Keratinocyte (primary cell): ENCODE results near the gene CEP68. TPM values are rescaled to one million over a fixed set of nuclear protein-coding genes. Genes with fewer than 3 reads are reported as not detected.

Source experiments
- DNase-seq: peaks from one replicate; pipeline ENCODE4 v3.0.0-alpha.2; 2011; ENCODE audit warnings: low read depth, missing footprints, low spot score
- FAIRE-seq: peaks from 2 replicates; lab custom pipeline; 2011; peaks lifted over from hg19 to GRCh38; lab: Jason Lieb, UNC
- H2AFZ ChIP-seq: 2 replicates; pipeline ENCODE4 v1.6.0; 2012; ENCODE audit warnings: low read length, control low read depth, inconsistent platforms; ENCODE audit not compliant: control insufficient read depth
- H3K27ac ChIP-seq: 2 replicates; pipeline ENCODE4 v1.5.1; 2011; ENCODE audit warnings: low read length; ENCODE audit not compliant: control insufficient read depth, insufficient read depth
- H3K27me3 ChIP-seq: 3 replicates; pipeline ENCODE4 v1.6.0; 2011; ENCODE audit warnings: low read length; ENCODE audit not compliant: control insufficient read depth, insufficient read depth; ENCODE audit errors: extremely low read depth
- H3K36me3 ChIP-seq, 2 experiments: 2 replicates in 1 of 2; 3 replicates in 1 of 2; pipeline ENCODE4 v1.5.1; 2011; ENCODE audit warnings: low read length in 2 of 2, mild to moderate bottlenecking in 1 of 2; ENCODE audit not compliant: control insufficient read depth in 2 of 2, insufficient read depth in 2 of 2; ENCODE audit errors: extremely low read depth in 1 of 2
- H3K4me1 ChIP-seq: 3 replicates; pipeline ENCODE4 v1.5.1; 2011; ENCODE audit warnings: low read length; ENCODE audit not compliant: control insufficient read depth, insufficient read depth; ENCODE audit errors: extremely low read depth
- H3K4me2 ChIP-seq: 3 replicates; pipeline ENCODE4 v1.6.0; 2011; ENCODE audit warnings: low read depth, low read length; ENCODE audit not compliant: control insufficient read depth, insufficient read depth; ENCODE audit errors: extremely low read depth
- H3K4me3 ChIP-seq, 3 experiments: fragments of 200-600 bp in 1 of 3; sonication (generic) in 1 of 3; 2 replicates in 2 of 3; 3 replicates in 1 of 3; pipeline ENCODE4 v1.5.1; 2011 to 2016; ENCODE audit warnings: low read length in 3 of 3, mild to moderate bottlenecking in 3 of 3, control low read depth in 2 of 3, inconsistent platforms in 1 of 3, low read depth in 1 of 3, mixed read lengths in 1 of 3, mixed run types in 1 of 3, moderate library complexity in 1 of 3; ENCODE audit not compliant: control insufficient read depth in 2 of 3, insufficient read depth in 2 of 3; ENCODE audit errors: extremely low read depth in 1 of 3
- H3K79me2 ChIP-seq: 2 replicates; pipeline ENCODE4 v1.6.0; 2012; ENCODE audit warnings: low read length; ENCODE audit not compliant: control insufficient read depth, insufficient read depth
- H3K9ac ChIP-seq: 3 replicates; pipeline ENCODE4 v1.6.0; 2011; ENCODE audit warnings: low read length; ENCODE audit not compliant: control insufficient read depth, insufficient read depth; ENCODE audit errors: extremely low read depth
- H3K9me1 ChIP-seq: 3 replicates; pipeline ENCODE4 v1.6.0; 2011; ENCODE audit warnings: low read length; ENCODE audit not compliant: control insufficient read depth, insufficient read depth; ENCODE audit errors: extremely low read depth
- H3K9me3 ChIP-seq: 2 replicates; pipeline ENCODE4 v1.5.1; 2012; ENCODE audit warnings: low read depth, low read length; ENCODE audit not compliant: control insufficient read depth
- H4K20me1 ChIP-seq: 3 replicates; pipeline ENCODE4 v1.6.0; 2011; ENCODE audit warnings: low read length; ENCODE audit not compliant: control insufficient read depth, insufficient read depth; ENCODE audit errors: extremely low read depth
- CTCF ChIP-seq, 3 experiments: IDR thresholded peaks in 1 of 3; conservative IDR thresholded peaks in 1 of 3; optimal IDR thresholded peaks in 1 of 3; 2 replicates in 2 of 3; 3 replicates in 1 of 3; pipeline versions ENCODE3 to v1.5.1; 2011; ENCODE audit warnings: low read length in 3 of 3, mild to moderate bottlenecking in 3 of 3, moderate library complexity in 2 of 3, control low read depth in 1 of 3, inconsistent platforms in 1 of 3; ENCODE audit not compliant: insufficient read depth in 2 of 3; ENCODE audit errors: extremely low read depth in 1 of 3
- EZH2 ChIP-seq: IDR thresholded peaks from one replicate; pipeline ENCODE4 v1.6.1; 2012; ENCODE audit warnings: inconsistent platforms, mild to moderate bottlenecking, low read length, moderate library complexity
- dilution Hi-C: fragments of 300-500 bp; cut with MboI; formaldehyde crosslinking; loops from one replicate; pipeline ENCODE4 v1.7.0; 2020; ENCODE audit warnings: low sequenced_read_pairs; ENCODE audit not compliant: extremely low pct_ligation_motif_present
- polyA plus RNA-seq, 5 experiments: library from polyadenylated mRNA; depleted of rRNA in 3 of 5; stranded (reverse) in 3 of 5; stranded (forward) in 1 of 5; unstranded in 1 of 5; fragments of >200 nt; gene quantifications; 1 replicate in 1 of 5; 2 replicates in 3 of 5; 3 replicates in 1 of 5; pipeline versions ENCODE4 v1.2.1 to v1.2.3, GENCODE V29; 2011 to 2012; ENCODE audit warnings: missing spikeins in 2 of 5, low read depth in 1 of 5, low replicate concordance in 1 of 5

Gene CEP68
- polyA plus RNA-seq, 1 donor (not counting 4 experiments of a cell fraction or from before 2014, with no cell fraction given) = 4.1 TPM

GRCh38 chr2:65112633-65113032 lies 56.4 kb downstream of the CEP68 start:
- no peak overlapping the region for H3K4me2 ChIP-seq
- no peak overlapping the region for H3K4me3 ChIP-seq
- H3K27ac ChIP-seq = no peak overlapping the region
- H3K36me3 ChIP-seq = peaks cover 0 to 2% of the 10 kb centered on the region in 2 experiments
- no peak overlapping the region for H2AFZ ChIP-seq
- DNase-seq = no peak
- peaks cover 96% of the 10 kb centered on the region for H3K79me2 ChIP-seq
- H4K20me1 ChIP-seq = peaks cover 42% of the 10 kb centered on the region
- no peak for FAIRE-seq
- H3K9me3 ChIP-seq = no peaks in the 10 kb centered on the region
- H3K9ac ChIP-seq = no peak overlapping the region
- no peaks in the 10 kb centered on the region for H3K9me1 ChIP-seq
- TF ChIP-seq CTCF (optimal IDR thresholded peaks at IDR 0.05 in 1 of 3, IDR thresholded peaks at IDR 0.05 in 1 of 3, conservative IDR thresholded peaks at IDR 0.05 in 1 of 3; ENCODE audit: extremely low read depth in 1 of 3, insufficient read depth in 2 of 3, low read length in 3 of 3) = no peak
- TF ChIP-seq EZH2 = no peak
- dilution Hi-C loops = no loop called here
- no peaks in the 10 kb centered on the region for H3K27me3 ChIP-seq
- H3K4me1 ChIP-seq = no peaks in the 10 kb centered on the region

- H3K9ac ChIP-seq = no peak overlapping the region
- no peak overlapping the region for H3K4me2 ChIP-seq
- peaks cover 0 to 6% of the 10 kb centered on the region in 2 experiments for H3K36me3 ChIP-seq
- H3K27ac ChIP-seq = no peak overlapping the region
- H2AFZ ChIP-seq = no peak overlapping the region
- no peaks in the 10 kb centered on the region for H3K27me3 ChIP-seq
- H3K79me2 ChIP-seq = peaks cover 96% of the 10 kb centered on the region
- dilution Hi-C loops = no loop called here
- H3K4me1 ChIP-seq = no peaks in the 10 kb centered on the region
- no peak for FAIRE-seq
- H3K4me3 ChIP-seq = no peak overlapping the region
- no peak for TF ChIP-seq CTCF (optimal IDR thresholded peaks at IDR 0.05 in 1 of 3, IDR thresholded peaks at IDR 0.05 in 1 of 3, conservative IDR thresholded peaks at IDR 0.05 in 1 of 3; ENCODE audit: extremely low read depth in 1 of 3, insufficient read depth in 2 of 3, low read length in 3 of 3)
- no peak for TF ChIP-seq EZH2
- H4K20me1 ChIP-seq = peaks cover 46% of the 10 kb centered on the region
- no peak for DNase-seq
- no peaks in the 10 kb centered on the region for H3K9me1 ChIP-seq
- no peaks in the 10 kb centered on the region for H3K9me3 ChIP-seq
These were observed 57.0 kb downstream of the CEP68 start for GRCh38 chr2:65113229-65113628.
